Ecto neural progenitor cell (in vitro differentiated cells): ENCODE data around the gene ZNF124.
"Not testable (repeated sequence)": the region's sequence is repeated elsewhere in the genome, so short reads cannot be mapped to it uniquely, and the experiment has no call there.

Experiments
- DNase-seq: peaks from one replicate; pipeline ENCODE4 v3.0.0-alpha.2; 2018; ENCODE audit warnings: low spot score

ZNF124 gene

GRCh38 chr1:247171875-247172563 lies at the start of gene ZNF124:
ZNF124 (minus strand) TSS chr1:247172020; CDS start chr1:247171877, 143 bp downstream.
- DNase-seq: not testable (repeated sequence)

DNA sequence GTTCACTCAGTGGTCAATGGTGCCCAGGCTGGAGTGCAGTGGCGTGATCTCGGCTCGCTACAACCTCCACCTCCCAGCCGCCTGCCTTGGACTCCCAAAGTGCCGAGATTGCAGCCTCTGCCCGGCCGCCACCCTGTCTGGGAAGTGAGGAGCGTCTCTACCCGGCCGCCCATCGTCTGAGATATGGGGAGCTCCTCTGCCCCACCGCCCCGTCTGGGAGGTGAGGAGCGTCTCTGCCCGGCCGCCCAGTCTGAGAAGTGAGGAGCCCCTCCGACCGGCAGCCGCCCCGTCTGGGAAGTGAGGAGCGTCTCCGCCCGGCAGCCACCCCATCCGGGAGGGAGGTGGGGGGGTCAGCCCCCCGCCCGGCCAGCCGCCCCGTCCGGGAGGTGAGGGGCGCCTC lies 48.5 kb upstream of the ZNF124 start:
- not testable (repeated sequence) for DNase-seq

DNA sequence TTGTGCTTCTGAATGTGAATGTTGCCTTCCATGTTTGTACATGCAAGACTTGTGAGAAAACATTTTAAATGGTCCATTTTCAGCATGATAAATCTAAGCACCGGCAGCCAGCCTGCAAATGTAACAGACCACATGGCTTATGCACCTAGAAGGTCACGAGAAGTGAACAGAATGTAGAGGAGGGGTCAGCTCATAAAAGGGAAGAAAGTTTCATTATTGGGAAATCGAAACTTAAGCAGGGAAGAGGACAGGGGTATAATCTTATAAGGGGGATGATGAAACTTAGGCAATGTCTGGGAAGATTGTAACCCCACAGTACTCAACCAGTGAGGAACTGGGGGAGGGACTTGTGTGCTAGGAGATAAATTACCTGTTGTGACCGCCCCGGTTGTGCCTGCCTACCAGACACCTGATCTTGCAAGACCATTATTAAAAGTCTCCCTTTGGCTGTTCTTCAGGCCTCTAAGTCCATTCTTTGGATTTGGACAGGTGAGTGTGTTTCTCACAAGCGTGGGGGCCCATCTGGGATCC lies 46.4 kb upstream of the ZNF124 start:
- no peak for DNase-seq

DNA sequence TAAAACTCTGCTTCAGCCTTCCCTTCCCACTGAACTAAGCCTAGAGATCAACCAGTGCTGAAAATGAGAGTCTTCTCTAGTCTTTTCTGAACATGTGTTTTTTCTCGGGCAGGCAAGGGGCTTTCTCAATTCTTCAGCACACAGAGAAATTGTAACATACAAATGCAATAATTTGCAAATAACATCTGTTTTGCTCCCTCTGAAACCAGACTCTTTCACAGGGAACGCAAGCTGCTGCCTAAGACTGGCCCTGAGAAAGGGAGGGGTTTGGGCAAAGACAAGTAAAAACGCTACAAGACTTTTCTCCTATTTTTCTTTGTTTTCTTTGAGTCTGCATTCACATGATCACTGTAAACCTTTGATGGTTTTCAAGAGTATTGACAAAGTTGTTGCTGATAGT lies 44.4 kb upstream of the ZNF124 start:
- DNase-seq: no peak

GRCh38 chr1:247212627-247213617 lies 41.1 kb upstream of the ZNF124 start:
- no peak for DNase-seq

- DNase-seq: no peak
Measured at GRCh38 chr1:247212012-247212411, 40.2 kb upstream of the ZNF124 start.

- no peak for DNase-seq
Measured at GRCh38 chr1:247211339-247211738, 39.5 kb upstream of the ZNF124 start.

- peak; percentile 98 for DNase-seq
Measured at GRCh38 chr1:247210376-247211117, 38.7 kb upstream of the ZNF124 start.

DNA sequence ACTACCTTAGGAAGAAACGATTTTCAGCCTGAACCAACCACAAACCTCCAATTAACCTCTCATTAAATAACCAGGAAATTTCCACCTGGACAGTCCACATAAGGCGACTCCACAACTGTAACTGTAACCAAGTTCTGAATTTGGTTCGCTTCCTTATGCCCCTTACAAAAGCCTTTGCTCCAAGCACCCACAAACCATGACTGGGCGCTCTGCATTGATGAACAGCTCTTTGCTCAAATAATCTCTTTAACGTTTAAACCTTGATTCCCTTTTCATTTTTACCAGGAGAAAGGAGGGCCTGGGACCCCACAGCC lies 38.2 kb upstream of the ZNF124 start:
- DNase-seq: no peak

DNA sequence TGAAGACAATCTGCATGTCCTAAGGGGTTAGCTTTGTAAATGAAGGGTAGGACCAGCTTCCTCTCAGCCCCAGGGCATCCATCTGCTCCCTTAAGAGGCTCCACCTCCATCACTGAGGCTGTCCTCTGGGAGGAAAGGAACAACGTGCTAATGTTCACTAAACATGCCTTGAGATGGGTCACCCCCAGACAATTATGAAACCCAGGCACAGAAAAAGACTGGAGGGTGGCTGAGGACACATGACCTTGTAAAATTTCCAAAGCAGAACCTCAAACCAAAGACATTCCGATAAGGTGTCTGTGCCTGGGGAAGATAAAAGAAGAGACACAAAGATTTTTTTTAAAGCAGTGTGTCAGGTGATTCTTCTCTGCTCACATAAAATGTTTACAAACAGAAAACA lies 37.6 kb upstream of the ZNF124 start:
- DNase-seq: no peak

- DNase-seq: no peak
Measured at GRCh38 chr1:247204177-247204647, 32.4 kb upstream of the ZNF124 start.

GRCh38 chr1:247198781-247199180 lies 27.0 kb upstream of the ZNF124 start:
- no peak for DNase-seq

GRCh38 chr1:247193958-247194357 lies 22.1 kb upstream of the ZNF124 start:
- no peak for DNase-seq

DNA sequence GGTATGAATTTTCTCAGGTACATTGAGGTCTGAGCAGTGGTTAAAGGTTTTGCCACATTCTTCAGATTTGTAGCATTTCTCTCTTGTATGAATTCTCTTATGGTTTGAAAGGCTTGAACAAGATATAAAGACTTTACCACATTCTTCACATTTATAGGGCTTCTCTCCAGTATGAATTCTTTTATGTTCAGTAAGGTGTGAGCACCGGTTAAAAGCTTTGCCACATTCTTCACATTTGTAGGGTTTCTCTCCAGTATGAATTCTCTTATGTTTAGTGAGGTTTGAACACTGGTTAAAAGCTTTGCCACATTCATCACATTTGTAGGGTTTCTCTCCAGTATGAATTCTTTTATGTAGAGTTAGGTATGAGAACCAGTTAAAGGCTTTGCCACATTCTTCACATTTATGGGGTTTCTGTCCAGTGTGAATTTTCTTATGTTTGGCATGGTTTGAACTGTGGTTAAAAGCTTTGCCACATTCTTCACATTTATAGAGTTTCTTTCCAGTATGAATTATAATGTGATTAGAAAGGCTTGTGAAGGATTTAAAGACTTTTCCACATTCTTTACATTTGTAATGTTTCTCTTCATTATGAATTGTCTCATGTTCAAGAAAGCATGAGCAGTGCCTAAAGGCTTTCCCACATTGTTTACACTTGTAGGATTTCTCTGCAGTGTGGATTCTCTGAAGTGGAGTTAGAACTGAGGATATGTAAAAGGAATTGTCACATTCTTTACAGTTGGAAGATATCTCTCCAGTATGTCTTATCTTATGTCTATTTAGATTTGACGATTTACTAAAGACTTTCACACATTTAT lies 18.4 kb upstream of the ZNF124 start:
- no peak for DNase-seq

GRCh38 chr1:247185667-247186066 lies 13.8 kb upstream of the ZNF124 start:
- no peak for DNase-seq

- DNase-seq: no peak
Measured at GRCh38 chr1:247184254-247184653, 12.4 kb upstream of the ZNF124 start.

GRCh38 chr1:247182994-247183393 lies 11.2 kb upstream of the ZNF124 start:
- no peak for DNase-seq

DNA sequence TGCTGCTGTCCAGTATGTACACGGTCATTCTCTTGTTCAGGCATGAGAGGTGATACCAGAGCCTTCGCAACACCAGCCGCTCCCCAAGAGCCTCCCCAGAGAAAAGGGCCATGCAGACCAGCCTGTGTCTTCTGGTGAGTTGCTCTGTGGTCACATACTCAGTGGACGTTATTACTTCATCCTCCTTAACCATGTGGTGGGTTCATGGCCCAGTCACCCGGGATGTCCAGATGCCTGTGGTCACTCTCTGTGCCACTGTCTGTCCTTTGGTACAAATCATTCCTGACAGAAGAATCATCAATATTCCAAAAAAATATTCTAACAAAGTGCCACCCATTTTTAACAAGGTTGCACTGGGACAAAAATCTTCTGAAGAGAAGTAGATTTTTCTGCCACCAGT lies 8.8 kb upstream of the ZNF124 start:
- DNase-seq: no peak

DNA sequence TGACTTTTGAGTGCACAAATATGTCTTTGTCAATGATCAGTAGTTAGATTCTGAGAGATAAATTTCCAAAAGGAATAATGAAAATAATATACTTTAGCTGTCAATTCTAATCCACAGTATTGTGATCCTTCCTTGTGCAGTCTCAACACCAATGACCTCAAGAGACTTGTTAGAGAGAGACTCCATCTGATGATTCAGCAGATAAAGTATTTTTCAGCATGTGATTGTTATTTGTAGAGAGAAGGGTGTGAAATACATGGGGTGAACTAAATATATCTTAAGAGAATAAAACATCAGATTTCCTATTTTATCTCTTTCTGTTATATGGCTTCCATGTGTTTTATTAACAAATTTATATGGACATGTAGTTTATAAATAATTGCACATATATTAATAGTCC lies 5.9 kb upstream of the ZNF124 start:
- no peak for DNase-seq

- no peak for DNase-seq
Measured at GRCh38 chr1:247175458-247175857, 3.6 kb upstream of the ZNF124 start.

DNA sequence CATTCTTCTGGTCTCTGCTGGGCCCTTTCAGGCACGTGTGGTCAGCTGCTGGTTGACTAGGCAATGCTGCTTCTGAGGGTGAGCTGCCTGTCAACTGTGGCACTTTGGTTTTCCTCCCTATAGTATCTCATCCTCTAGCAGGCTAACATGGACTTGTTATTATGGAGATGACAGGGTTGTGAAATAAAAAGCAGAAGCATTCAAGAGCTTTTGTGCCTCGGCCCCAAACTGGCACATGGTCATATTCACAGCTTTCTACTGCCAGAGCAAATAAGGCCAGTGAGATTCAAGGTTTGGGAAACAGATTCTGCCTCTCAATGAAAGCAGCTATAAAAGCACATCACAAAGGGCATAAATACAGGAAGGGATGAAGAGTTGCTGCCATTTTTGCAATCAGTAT lies 1.6 kb upstream of the ZNF124 start:
- DNase-seq: no peak
